ENCODE results near the gene VAV2.

VAV2 gene

DNA sequence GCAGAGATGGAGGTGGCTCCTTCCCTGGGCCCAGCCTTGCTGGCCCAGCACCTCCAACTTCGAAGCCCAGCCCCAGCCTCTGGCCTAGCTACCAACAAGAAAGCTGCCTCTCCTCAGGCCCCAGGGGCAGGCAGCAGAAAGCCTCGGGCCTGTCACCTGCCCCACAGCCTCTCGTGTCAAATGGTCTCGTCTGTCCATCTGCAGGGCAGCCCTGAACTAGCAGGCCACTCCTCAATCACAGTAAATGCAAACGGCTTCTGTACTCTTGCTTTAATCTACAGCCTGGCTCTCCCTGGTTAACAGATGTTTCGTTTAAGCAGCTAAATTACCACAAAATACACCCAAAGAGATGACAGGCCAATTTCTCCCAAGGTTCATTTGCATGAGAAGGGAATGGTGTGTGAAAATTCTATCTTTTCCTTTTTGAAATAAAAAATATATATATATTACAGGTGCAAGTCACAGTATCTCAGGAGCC lies 21.5 kb downstream of the VAV2 start:
- TF ChIP-seq, protein P1, sequence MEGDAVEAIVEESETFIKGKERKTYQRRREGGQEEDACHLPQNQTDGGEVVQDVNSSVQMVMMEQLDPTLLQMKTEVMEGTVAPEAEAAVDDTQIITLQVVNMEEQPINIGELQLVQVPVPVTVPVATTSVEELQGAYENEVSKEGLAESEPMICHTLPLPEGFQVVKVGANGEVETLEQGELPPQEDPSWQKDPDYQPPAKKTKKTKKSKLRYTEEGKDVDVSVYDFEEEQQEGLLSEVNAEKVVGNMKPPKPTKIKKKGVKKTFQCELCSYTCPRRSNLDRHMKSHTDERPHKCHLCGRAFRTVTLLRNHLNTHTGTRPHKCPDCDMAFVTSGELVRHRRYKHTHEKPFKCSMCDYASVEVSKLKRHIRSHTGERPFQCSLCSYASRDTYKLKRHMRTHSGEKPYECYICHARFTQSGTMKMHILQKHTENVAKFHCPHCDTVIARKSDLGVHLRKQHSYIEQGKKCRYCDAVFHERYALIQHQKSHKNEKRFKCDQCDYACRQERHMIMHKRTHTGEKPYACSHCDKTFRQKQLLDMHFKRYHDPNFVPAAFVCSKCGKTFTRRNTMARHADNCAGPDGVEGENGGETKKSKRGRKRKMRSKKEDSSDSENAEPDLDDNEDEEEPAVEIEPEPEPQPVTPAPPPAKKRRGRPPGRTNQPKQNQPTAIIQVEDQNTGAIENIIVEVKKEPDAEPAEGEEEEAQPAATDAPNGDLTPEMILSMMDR (conservative IDR thresholded peaks at IDR 0.05; ENCODE audit: low read depth) = no peak
- ChIA-PET POLR2A (ENCODE audit: low non-redundant PET) (no interaction called here), CTCF (no interaction called here)
- DNase-seq (ENCODE audit: low spot score) = no peak
- peak overlapping the region; percentile 75 for H3K27ac ChIP-seq

DNA sequence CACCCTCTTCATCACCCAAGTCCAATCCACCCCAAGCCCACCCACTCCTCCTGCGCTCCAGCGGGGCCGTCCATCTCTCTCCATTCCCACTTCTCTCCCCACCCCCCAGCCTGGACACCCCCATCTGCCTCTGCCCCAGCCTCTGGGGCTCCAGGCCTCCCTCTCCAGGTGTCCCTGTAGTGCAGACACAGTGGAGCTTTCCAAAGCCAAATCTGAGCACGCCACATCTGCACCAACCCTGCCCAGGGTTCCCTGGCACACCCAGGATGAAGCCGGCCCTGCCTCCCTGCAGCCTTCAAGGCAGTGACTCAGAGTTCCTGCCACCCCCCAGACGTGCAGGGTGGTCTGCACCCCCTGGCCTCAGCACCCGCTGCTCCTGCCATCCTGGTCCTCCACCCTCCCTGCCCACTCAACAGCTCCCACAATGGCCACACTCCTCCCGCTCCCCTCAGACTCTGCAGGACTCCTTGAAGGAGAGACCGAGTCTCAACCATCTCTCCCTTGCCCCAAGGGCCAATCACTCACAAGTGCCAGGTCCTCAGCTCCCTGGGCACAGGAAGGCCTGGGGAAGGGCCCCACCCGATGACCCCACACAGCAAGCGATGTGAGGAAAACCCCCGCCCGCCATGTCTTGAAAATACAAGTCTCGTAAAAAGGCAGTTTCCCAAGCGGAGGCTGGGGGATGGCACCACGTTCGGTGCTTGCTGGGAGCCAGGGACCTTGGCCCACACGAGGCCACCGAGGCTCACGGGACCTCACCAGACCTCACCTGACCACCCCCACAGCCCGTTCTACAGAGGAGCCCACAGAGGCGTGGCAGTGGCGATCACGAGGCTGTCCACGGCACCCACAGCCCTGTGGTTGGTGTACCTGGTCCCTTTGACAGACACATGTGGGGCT lies 22.2 kb downstream of the VAV2 start:
- DNase-seq (ENCODE audit: low spot score) = no peak
- peak overlapping the region; percentile 75 for H3K27ac ChIP-seq
- POLR2A ChIA-PET (ENCODE audit: low non-redundant PET) = no interaction called here
- CTCF ChIA-PET = no interaction called here
- TF ChIP-seq, protein P1 (conservative IDR thresholded peaks at IDR 0.05; ENCODE audit: low read depth) = no peak

DNA sequence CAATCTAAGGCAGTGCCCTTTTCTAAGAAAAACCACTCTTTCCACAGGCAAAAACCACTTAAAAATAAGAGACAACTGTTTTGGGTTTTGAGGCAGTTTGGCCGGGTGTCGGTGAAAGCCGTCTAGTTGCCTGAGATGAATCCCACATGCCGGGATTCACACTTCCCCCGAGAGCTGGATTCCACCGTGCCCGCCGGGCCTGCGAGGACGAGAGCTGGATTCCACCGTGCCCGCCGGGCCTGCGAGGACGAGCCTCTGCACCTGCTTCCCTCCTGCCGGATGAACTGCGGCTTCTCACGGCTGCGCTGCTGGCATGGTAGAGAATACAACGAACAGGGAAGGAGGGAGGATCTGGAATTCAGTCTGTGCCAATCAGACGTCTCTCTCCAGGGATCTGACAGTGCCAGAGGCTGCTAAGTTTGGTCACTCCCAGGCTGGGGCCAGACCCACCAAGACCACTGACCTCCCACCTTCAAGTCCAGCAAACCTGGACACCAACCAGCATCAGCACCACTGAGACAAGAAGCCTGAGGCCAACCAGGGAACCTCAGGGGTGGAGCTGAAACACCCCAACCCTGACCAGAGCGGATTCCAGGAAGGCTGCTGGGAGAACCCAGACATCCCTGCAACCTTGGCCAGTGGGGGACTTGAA lies 23.0 kb downstream of the VAV2 start:
- peak overlapping the region; percentile 75 for H3K27ac ChIP-seq
- POLR2A ChIA-PET (ENCODE audit: low non-redundant PET) = no interaction called here
- TF ChIP-seq, protein P1 (conservative IDR thresholded peaks at IDR 0.05; ENCODE audit: low read depth) = no peak
- DNase-seq (ENCODE audit: low spot score) = no peak
- CTCF ChIA-PET = interaction anchor here (0.7 kb wide), 1 partner anchor 15 kb away, joined by 4 read pairs; no protein-coding TSS in a partner anchor

DNA sequence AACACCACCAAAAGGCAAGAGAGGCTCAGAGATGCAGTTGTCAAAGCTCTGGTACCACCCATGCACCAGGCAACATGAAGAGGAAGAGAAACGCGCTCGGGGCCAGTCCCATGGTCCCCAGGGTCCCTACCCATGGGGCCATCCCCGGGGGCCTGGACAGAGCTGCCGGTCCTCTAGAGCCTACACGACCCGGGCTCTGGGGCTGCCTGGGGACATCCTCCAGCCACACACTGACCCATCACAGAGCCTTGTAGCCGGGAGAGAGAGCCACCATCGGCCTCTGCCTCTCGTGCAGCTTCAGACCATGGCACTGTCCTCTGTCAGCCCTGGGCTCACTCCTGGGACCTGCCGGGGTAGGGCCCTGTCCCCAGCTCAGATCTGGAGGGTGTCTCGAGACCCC lies 23.7 kb downstream of the VAV2 start:
- CTCF ChIA-PET = no interaction called here
- TF ChIP-seq, protein P1 (conservative IDR thresholded peaks at IDR 0.05; ENCODE audit: low read depth) = no peak
- H3K27ac ChIP-seq = peak overlapping the region; percentile 75
- no peak for DNase-seq (ENCODE audit: low spot score)
- POLR2A ChIA-PET (ENCODE audit: low non-redundant PET) = no interaction called here

DNA sequence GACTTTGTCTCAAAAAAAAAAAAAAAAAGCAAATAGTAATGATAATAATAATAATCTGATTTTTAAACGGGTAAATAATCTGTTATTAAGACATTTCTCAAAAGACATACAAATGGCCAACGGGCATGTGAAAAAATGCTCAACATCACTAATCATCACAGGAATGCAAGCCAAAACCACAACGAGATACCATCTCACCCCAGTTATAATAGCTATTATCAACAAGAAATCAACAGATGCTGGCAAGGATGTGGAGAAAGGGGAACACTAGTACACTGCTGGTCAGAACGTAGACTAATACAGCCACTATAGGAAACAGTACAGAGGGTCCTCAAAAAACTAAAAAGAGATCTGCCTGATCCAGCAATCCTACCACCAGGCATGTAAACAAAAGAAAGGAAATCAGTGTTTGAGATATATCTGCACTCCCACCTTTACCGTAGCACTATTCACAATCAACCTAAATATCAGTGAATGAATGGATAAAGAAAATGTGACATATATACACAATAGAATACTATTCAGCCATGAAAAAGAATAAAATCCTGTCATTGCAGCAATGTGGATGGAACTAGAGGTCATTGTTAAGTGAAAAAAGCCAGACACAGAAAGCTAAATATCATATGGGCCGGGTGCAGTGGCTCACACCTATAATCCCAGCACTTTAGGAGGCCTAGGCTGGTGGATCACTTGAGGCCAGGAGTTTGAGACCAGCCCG lies 24.9 kb downstream of the VAV2 start:
- H3K27ac ChIP-seq = 0 out of 2 replicates have a peak overlapping the region, but pooled peaks have one; percentile 12

More for the DNA sequence above, 24.9 kb downstream of the VAV2 start:
- POLR2A ChIA-PET (ENCODE audit: low non-redundant PET) = interaction anchor here (0.7 kb wide), 1 partner anchor 9 kb away, joined by 4 read pairs; no protein-coding TSS in a partner anchor
- TF ChIP-seq, protein P1 (conservative IDR thresholded peaks at IDR 0.05; ENCODE audit: low read depth) = no peak
- DNase-seq (ENCODE audit: low spot score) = peak; percentile 43
- CTCF ChIA-PET = interaction anchor here (0.6 kb wide), 1 partner anchor 16 kb away, joined by 3 read pairs; no protein-coding TSS in a partner anchor

Data from RWPE1 (cell line).